SK-N-MC (cell line): ENCODE results near the gene GLT8D1.

Source experiments
- EZH2 ChIP-seq: fragments of 200-600 bp; sonication (generic); IDR thresholded peaks from one replicate; pipeline ENCODE4 v1.6.1; 2017; ENCODE audit warnings: antibody characterized with exemption
- POLR2AphosphoS5 ChIP-seq: IDR thresholded peaks from 2 replicates; pipeline ENCODE4 v1.6.1; 2012; ENCODE audit warnings: mild to moderate bottlenecking, low read depth, low read length, borderline replicate concordance

- no peak for TF ChIP-seq POLR2AphosphoS5
- no peak for TF ChIP-seq EZH2
Measured at GRCh38 chr3:52695798-52696671, 9.6 kb downstream of the GLT8D1 start.
